IMR-90 (cell line): ENCODE data around the gene SERPINB4. TPM values are rescaled to one million over a fixed set of nuclear protein-coding genes. Genes with fewer than 3 reads are reported as not detected.

Experiments
- ATAC-seq: fragments of 200-7000 bp; cut with Tn5 transposase; 2 replicates; pipeline ENCODE4 v1.9.1; 2020; ENCODE audit warnings: low read depth, mild to moderate bottlenecking, moderate library complexity
- BruUV-seq: library from RNA; stranded (reverse); fragments of 400-500 nt; replicated peaks from 2 replicates; lab custom pipeline; 2021; lab: Mats Ljungman, UMichigan
- CTCF ChIA-PET: fragments of 300-600 bp; formaldehyde crosslinking; extraction: SDS; loops from one replicate; lab custom pipeline; 2021; ENCODE audit warnings: antibody characterized with exemption; lab: Yijun Ruan, JAX
- POLR2A ChIA-PET: fragments of 300-600 bp; sonication (Branson Sonifier 250); formaldehyde crosslinking; loops from one replicate; lab custom pipeline; 2022; ENCODE audit warnings: antibody characterized with exemption; ENCODE audit not compliant: unreplicated experiment; lab: Charles Lee
- DNase-seq: peaks from one replicate; pipeline ENCODE4 v3.0.0; 2013
- H2AFZ ChIP-seq: replicated peaks from 2 replicates; pipeline ENCODE3; 2013; ENCODE audit warnings: low read length, mild to moderate bottlenecking; ENCODE audit not compliant: poor library complexity
- H2AK5ac ChIP-seq: 2 replicates; pipeline ENCODE4 v1.6.1; 2013; ENCODE audit warnings: low read depth, low read length, inconsistent platforms
- H2AK9ac ChIP-seq: replicated peaks from 2 replicates; pipeline ENCODE3; 2013; ENCODE audit warnings: mild to moderate bottlenecking, low read depth, low read length, moderate library complexity; ENCODE audit not compliant: poor library complexity
- H2BK120ac ChIP-seq: 2 replicates; pipeline ENCODE4 v1.6.1; 2013; ENCODE audit warnings: low read depth, low read length, inconsistent platforms
- H2BK15ac ChIP-seq: 3 replicates; pipeline ENCODE4 v1.6.1; 2013; ENCODE audit warnings: low read depth, low read length, inconsistent platforms
- H2BK20ac ChIP-seq: 2 replicates; pipeline ENCODE4 v1.6.1; 2013; ENCODE audit warnings: low read depth, mild to moderate bottlenecking, inconsistent platforms, low read length, moderate library complexity
- H2BK5ac ChIP-seq: 2 replicates; pipeline ENCODE4 v1.6.1; 2013; ENCODE audit warnings: mild to moderate bottlenecking, low read depth, low read length, inconsistent platforms; ENCODE audit not compliant: poor library complexity, severe bottlenecking
- H3K14ac ChIP-seq: replicated peaks from 2 replicates; pipeline ENCODE4 v1.6.1; 2013; ENCODE audit warnings: low read depth, low read length, inconsistent platforms
- H3K18ac ChIP-seq: 2 replicates; pipeline ENCODE4 v1.6.1; 2013; ENCODE audit warnings: low read depth, low read length, control low read depth
- H3K23ac ChIP-seq: 2 replicates; pipeline ENCODE4 v1.6.1; 2013; ENCODE audit warnings: low read depth, low read length, inconsistent platforms
- H3K27ac ChIP-seq: 2 replicates; pipeline ENCODE4 v1.5.1; 2013; ENCODE audit warnings: mild to moderate bottlenecking, control low read depth, low read length; ENCODE audit not compliant: insufficient read depth
- H3K27me3 ChIP-seq: 2 replicates; pipeline ENCODE4 v1.6.1; 2013; ENCODE audit warnings: low read length; ENCODE audit not compliant: control insufficient read depth, insufficient read depth
- H3K36me3 ChIP-seq: 2 replicates; pipeline ENCODE4 v1.6.1; 2013; ENCODE audit warnings: low read length, mixed read lengths; ENCODE audit not compliant: control insufficient read depth, insufficient read depth
- H3K4ac ChIP-seq: 2 replicates; pipeline ENCODE4 v1.6.1; 2013; ENCODE audit warnings: low read depth, low read length, inconsistent platforms
- H3K4me1 ChIP-seq: 2 replicates; pipeline ENCODE4 v1.6.1; 2013; ENCODE audit warnings: low read length, mixed read lengths; ENCODE audit not compliant: control insufficient read depth, insufficient read depth
- H3K4me2 ChIP-seq: 2 replicates; pipeline ENCODE4 v1.6.1; 2013; ENCODE audit warnings: low read depth, mild to moderate bottlenecking, control low read depth, low read length, moderate library complexity
- H3K4me3 ChIP-seq: 2 replicates; pipeline ENCODE4 v1.5.1; 2013; ENCODE audit warnings: low read depth, mild to moderate bottlenecking, control low read depth, low read length, moderate library complexity; ENCODE audit not compliant: insufficient read depth
- H3K56ac ChIP-seq: 2 replicates; pipeline ENCODE4 v1.6.1; 2013; ENCODE audit warnings: low read length, inconsistent platforms; ENCODE audit not compliant: insufficient read depth; ENCODE audit errors: extremely low read depth
- H3K79me1 ChIP-seq, 2 experiments: 2 replicates each; pipeline ENCODE4 v1.6.1; 2013; ENCODE audit warnings: low read length in 2 of 2, inconsistent platforms in 1 of 2, low read depth in 1 of 2
- H3K9ac ChIP-seq: 2 replicates; pipeline ENCODE4 v1.6.1; 2013; ENCODE audit warnings: low read depth, low read length, control low read depth
- H3K9me1 ChIP-seq: 2 replicates; pipeline ENCODE4 v1.6.1; 2013; ENCODE audit warnings: low read length, inconsistent platforms; ENCODE audit not compliant: insufficient read depth
- H3K9me3 ChIP-seq: 2 replicates; pipeline ENCODE4 v1.6.1; 2013; ENCODE audit warnings: low read length; ENCODE audit not compliant: control insufficient read depth, insufficient read depth
- H4K20me1 ChIP-seq: 2 replicates; pipeline ENCODE4 v1.6.1; 2013; ENCODE audit warnings: low read length, inconsistent platforms; ENCODE audit not compliant: insufficient read depth
- H4K5ac ChIP-seq: 2 replicates; pipeline ENCODE4 v1.6.1; 2013; ENCODE audit warnings: mild to moderate bottlenecking, low read depth, low read length, control low read depth
- H4K8ac ChIP-seq, 2 experiments: 2 replicates each; pipeline ENCODE4 v1.6.1; 2013; ENCODE audit warnings: low read depth in 2 of 2, low read length in 2 of 2, control low read depth in 1 of 2, inconsistent platforms in 1 of 2
- H4K91ac ChIP-seq: 2 replicates; pipeline ENCODE4 v1.6.1; 2013; ENCODE audit warnings: low read depth, low read length, inconsistent platforms; ENCODE audit not compliant: insufficient read depth
- CEBPB ChIP-seq: IDR thresholded peaks from 2 replicates; pipeline ENCODE4 v1.6.1; 2012; ENCODE audit warnings: low read depth, low read length, improper control_type of control experiment
- FOS ChIP-seq: fragments of 150-350 bp; IDR thresholded peaks from 2 replicates; pipeline ENCODE4 v1.6.1; 2016; ENCODE audit warnings: low read depth, low read length
- POLR2A ChIP-seq: IDR thresholded peaks from 2 replicates; pipeline ENCODE4 v1.6.1; 2012; ENCODE audit warnings: mild to moderate bottlenecking, low read depth, low read length
- RAD21 ChIP-seq: IDR thresholded peaks from 2 replicates; pipeline ENCODE4 v1.6.1; 2012; ENCODE audit warnings: low read length, improper control_type of control experiment
- SMC3 ChIP-seq: fragments of 150-350 bp; IDR thresholded peaks from 2 replicates; pipeline ENCODE4 v1.6.1; 2016; ENCODE audit warnings: low read depth, mild to moderate bottlenecking, antibody characterized with exemption, low read length, moderate library complexity
- WGBS, 2 experiments: methylation state at CpG; one replicate each; pipeline versions ENCODE4 v1.1.5 to v1.1.7; 2013; ENCODE audit warnings: missing lambda C conversion rate in 2 of 2; ENCODE audit not compliant: insufficient read length in 1 of 2; ENCODE audit errors: extremely low coverage in 2 of 2; 5-methylcytosine and 5-hydroxymethylcytosine counted together
- dilution Hi-C: fragments of 300-500 bp; cut with HindIII; formaldehyde crosslinking; loops from one replicate; pipeline ENCODE4 v1.14.3; 2018; ENCODE audit warnings: low sequenced_read_pairs; ENCODE audit not compliant: unreplicated experiment
- in situ Hi-C: fragments of 300-500 bp; cut with MboI; formaldehyde crosslinking; loops from 3 replicates; pipeline ENCODE4 v1.14.3; 2019; ENCODE audit warnings: low sequenced_read_pairs, inconsistent platforms, mixed read lengths
- intact Hi-C: fragments of 100-400 bp; cut with micrococcal nuclease; formaldehyde crosslinking; loops from 2 replicates; pipeline ENCODE4 v1.10.0; 2022
- polyA plus RNA-seq, 3 experiments: library from polyadenylated mRNA; depleted of rRNA; stranded (reverse); fragments of >200 nt; gene quantifications; 2 replicates each; pipeline ENCODE4 v1.2.3, GENCODE V29; 2012; ENCODE audit warnings: low replicate concordance in 1 of 3
- total RNA-seq: library from RNA; depleted of rRNA; stranded (reverse); fragments of >200 nt; gene quantifications from 2 replicates; pipeline ENCODE4 v1.2.3, GENCODE V29; 2012

SERPINB4 gene
- total and polyA plus RNA-seq, 2 of the 4 experiments (the other 2 are of a cell fraction): not detected

DNA sequence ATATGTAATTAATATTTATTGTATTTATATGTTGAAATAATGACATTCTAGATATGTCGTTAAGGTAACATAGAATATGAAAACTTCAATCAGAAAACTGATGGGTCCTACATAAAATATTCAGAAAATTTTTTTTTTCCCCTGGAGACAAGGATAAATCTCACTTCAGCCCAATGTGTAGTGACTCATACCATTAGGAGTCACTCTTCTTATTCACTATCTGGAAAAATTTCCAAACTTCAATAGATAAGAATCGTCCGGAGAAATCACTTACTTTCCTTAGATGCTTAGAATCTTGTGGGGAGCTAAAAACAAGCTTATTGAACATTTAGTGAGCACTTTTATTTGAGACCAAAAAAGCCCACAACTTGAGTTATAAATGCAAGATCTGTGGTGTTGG is 52.3 kb downstream of the SERPINB4 start:
- no TSS peak for BruUV-seq
- no peak for DNase-seq

More for the DNA sequence above, 52.3 kb downstream of the SERPINB4 start:
- no peak overlapping the region for H2BK5ac ChIP-seq
- no peak overlapping the region for H3K23ac ChIP-seq
- CTCF ChIA-PET: no interaction called here
- H2BK20ac ChIP-seq: no peak overlapping the region
- H3K4ac ChIP-seq: no peak overlapping the region
- WGBS, 2 experiments: no CpG with 5 or more reads among the region's 3 CpGs
- H3K14ac ChIP-seq: no peak overlapping the region
- no peak overlapping the region for H2BK120ac ChIP-seq
- no peaks in the 10 kb centered on the region for H3K79me1 ChIP-seq
- no peak overlapping the region for H3K56ac ChIP-seq
- H3K9me1 ChIP-seq: no peaks in the 10 kb centered on the region
- dilution Hi-C loops (no loop called here), in situ Hi-C loops (no loop called here), intact Hi-C loops (no loop called here)
- H3K4me1 ChIP-seq: no peaks in the 10 kb centered on the region
- H2AK5ac ChIP-seq: no peak overlapping the region
- H2AK9ac ChIP-seq: no peak overlapping the region
- H4K91ac ChIP-seq: no peak overlapping the region
- no peak overlapping the region for H4K5ac ChIP-seq
- TF ChIP-seq FOS: no peak
- no peak for TF ChIP-seq RAD21
- TF ChIP-seq CEBPB: no peak
- TF ChIP-seq SMC3: no peak
- TF ChIP-seq POLR2A: no peak
- no peak overlapping the region for H3K18ac ChIP-seq
- no peak overlapping the region for H3K9ac ChIP-seq
- H3K36me3 ChIP-seq: no peaks in the 10 kb centered on the region
- POLR2A ChIA-PET: no interaction called here
- no peaks in the 10 kb centered on the region; the same call in 1 of the 2 replicates for H3K9me3 ChIP-seq
- no peaks in the 10 kb centered on the region for H4K20me1 ChIP-seq
- H3K4me3 ChIP-seq: no peak overlapping the region
- H3K27me3 ChIP-seq: peaks cover 9% of the 10 kb centered on the region; the same call in 1 of the 2 replicates
- no peak overlapping the region for H4K8ac ChIP-seq
- H3K4me2 ChIP-seq: no peak overlapping the region
- no peak for ATAC-seq
- no peak overlapping the region for H2BK15ac ChIP-seq
- no peak overlapping the region for H2AFZ ChIP-seq
- no peak overlapping the region for H3K27ac ChIP-seq
